Neural cell (in vitro differentiated cells): ENCODE measurements around the gene CDC42EP2. TPM values are rescaled to one million over a fixed set of nuclear protein-coding genes. Genes with fewer than 3 reads are reported as not detected.

ENCODE experiments used
- H2AFZ ChIP-seq: fragments of 200-600, 300-800 bp; sonication (generic), shearing (Covaris generic); 2 replicates; pipeline ENCODE4 v1.6.0; 2014; ENCODE audit warnings: low read depth, mild to moderate bottlenecking, antibody characterized with exemption, low read length, moderate library complexity
- H3F3A ChIP-seq: fragments of 200-600 bp; shearing (Covaris generic); 2 replicates; pipeline ENCODE4 v1.6.1; 2016; ENCODE audit warnings: mild to moderate bottlenecking, moderate library complexity, mixed read lengths, antibody characterized with exemption, low read length; ENCODE audit not compliant: insufficient read depth, poor library complexity, severe bottlenecking
- H3K27ac ChIP-seq: fragments of 200-600, 300-800 bp; sonication (generic), shearing (Covaris generic); 2 replicates; pipeline ENCODE4 v1.5.1; 2014; ENCODE audit warnings: mild to moderate bottlenecking, low read length, moderate library complexity
- H3K27me3 ChIP-seq: fragments of 300-800, 200-600 bp; sonication (generic), shearing (Covaris generic); 2 replicates; pipeline ENCODE4 v1.6.0; 2014; ENCODE audit warnings: mild to moderate bottlenecking, low read depth, low read length, moderate library complexity; ENCODE audit not compliant: insufficient read depth
- H3K36me3 ChIP-seq: fragments of 300-800, 200-600 bp; sonication (generic), shearing (Covaris generic); 2 replicates; pipeline ENCODE4 v1.5.1; 2014; ENCODE audit warnings: mild to moderate bottlenecking, antibody characterized with exemption, low read length, moderate library complexity; ENCODE audit not compliant: insufficient read depth
- H3K4me2 ChIP-seq: fragments of 300-800, 200-600 bp; sonication (generic), shearing (Covaris generic); 2 replicates; pipeline ENCODE4 v1.6.0; 2014; ENCODE audit warnings: mild to moderate bottlenecking, low read length
- H3K4me3 ChIP-seq: fragments of 300-800, 200-600 bp; sonication (generic), shearing (Covaris generic); 2 replicates; pipeline ENCODE4 v1.5.1; 2014; ENCODE audit warnings: mild to moderate bottlenecking, low read length, moderate library complexity
- H3K79me2 ChIP-seq: fragments of 200-600 bp; shearing (Covaris generic); replicated peaks from 2 replicates; pipeline ENCODE4 v1.6.0; 2014; ENCODE audit warnings: mild to moderate bottlenecking, low read length, moderate library complexity; ENCODE audit not compliant: insufficient read depth
- H3K9ac ChIP-seq: fragments of 300-800, 200-600 bp; sonication (generic), shearing (Covaris generic); 2 replicates; pipeline ENCODE4 v1.6.1; 2016; ENCODE audit warnings: mild to moderate bottlenecking, low read length, mixed read lengths
- H3K9me2 ChIP-seq: fragments of 200-600 bp; shearing (Covaris generic); 2 replicates; pipeline ENCODE4 v1.6.1; 2016; ENCODE audit warnings: mild to moderate bottlenecking, low read length, mixed read lengths; ENCODE audit not compliant: insufficient read depth
- H3K9me3 ChIP-seq: fragments of 200-600, 300-800 bp; sonication (generic), shearing (Covaris generic); 2 replicates; pipeline ENCODE4 v1.6.1; 2016; ENCODE audit warnings: mild to moderate bottlenecking, mixed run types, low read length, moderate library complexity, mixed read lengths
- H4K20me1 ChIP-seq: fragments of 200-600 bp; shearing (Covaris generic); 2 replicates; pipeline ENCODE4 v1.6.1; 2016; ENCODE audit warnings: mild to moderate bottlenecking, mixed run types; ENCODE audit not compliant: insufficient read depth
- CTCF ChIP-seq: fragments of 450-650 bp; IDR thresholded peaks from 2 replicates; pipeline ENCODE4 v1.5.1; 2014; ENCODE audit warnings: antibody characterized with exemption, mild to moderate bottlenecking, moderate library complexity; ENCODE audit not compliant: poor library complexity, severe bottlenecking
- EP300 ChIP-seq: fragments of 450-650 bp; conservative IDR thresholded peaks from 2 replicates; pipeline ENCODE4 v1.6.1; 2014; ENCODE audit warnings: antibody characterized with exemption, mild to moderate bottlenecking, moderate library complexity; ENCODE audit not compliant: poor library complexity, severe bottlenecking
- EZH2 ChIP-seq: fragments of 200-600, 300-800 bp; shearing (Covaris generic), sonication (generic); IDR thresholded peaks from 2 replicates; pipeline ENCODE4 v1.6.1; 2014; ENCODE audit warnings: antibody characterized with exemption, low read length, borderline replicate concordance, mild to moderate bottlenecking; ENCODE audit not compliant: insufficient read depth, poor library complexity, severe bottlenecking
- MXI1 ChIP-seq: fragments of 450-650 bp; conservative IDR thresholded peaks from 2 replicates; pipeline ENCODE4 v1.6.1; 2014; ENCODE audit warnings: antibody characterized with exemption, mild to moderate bottlenecking; ENCODE audit not compliant: poor library complexity, severe bottlenecking
- POLR2AphosphoS5 ChIP-seq: IDR thresholded peaks from 2 replicates; pipeline ENCODE4 v1.6.1; 2012
- RAD21 ChIP-seq: fragments of 450-650 bp; conservative IDR thresholded peaks from 2 replicates; pipeline ENCODE4 v1.6.1; 2014; ENCODE audit warnings: antibody characterized with exemption, mild to moderate bottlenecking, moderate library complexity
- REST ChIP-seq: IDR thresholded peaks from 2 replicates; pipeline ENCODE4 v1.6.1; 2012; ENCODE audit warnings: borderline replicate concordance
- SMC3 ChIP-seq: fragments of 450-650 bp; conservative IDR thresholded peaks from 2 replicates; pipeline ENCODE4 v1.6.1; 2014; ENCODE audit warnings: antibody characterized with exemption, mild to moderate bottlenecking, moderate library complexity; ENCODE audit not compliant: poor library complexity
- TAF1 ChIP-seq: IDR thresholded peaks from 2 replicates; pipeline ENCODE4 v1.6.1; 2012; ENCODE audit warnings: low read depth
- polyA plus RNA-seq: library from polyadenylated mRNA; depleted of rRNA; stranded (reverse); fragments of >200 nt; gene quantifications from 2 replicates; pipeline ENCODE4 v1.2.3, GENCODE V29; 2014

Gene CDC42EP2
- polyA plus RNA-seq, 1 donor from 2014 or later, result 1.3 TPM

- H3K27ac ChIP-seq, result no peak overlapping the region
- no peaks in the 10 kb centered on the region for H3K27me3 ChIP-seq
- H3K4me3 ChIP-seq, result peak overlapping the region; percentile 84
- TF ChIP-seq TAF1, result no peak
- TF ChIP-seq MXI1, result no peak
- TF ChIP-seq EP300, result no peak
- no peak for TF ChIP-seq EZH2
- no peak for TF ChIP-seq REST
- TF ChIP-seq POLR2AphosphoS5, result no peak
- no peak for TF ChIP-seq RAD21
- no peak for TF ChIP-seq SMC3
- TF ChIP-seq CTCF, result no peak
- H4K20me1 ChIP-seq, result no peaks in the 10 kb centered on the region
- H3F3A ChIP-seq, result peaks cover 6% of the 10 kb centered on the region
- H3K9me3 ChIP-seq, result no peaks in the 10 kb centered on the region
- no peak overlapping the region for H3K4me2 ChIP-seq
- H3K9me2 ChIP-seq, result no peaks in the 10 kb centered on the region
- no peak overlapping the region for H2AFZ ChIP-seq
- H3K79me2 ChIP-seq, result peaks cover 34% of the 10 kb centered on the region
- H3K36me3 ChIP-seq, result peaks cover 6% of the 10 kb centered on the region
- no peak overlapping the region for H3K9ac ChIP-seq
Measured at GRCh38 chr11:65356394-65356972, 41.8 kb downstream of the CDC42EP2 start.

- H3K9ac ChIP-seq, result no peak overlapping the region
- no peak overlapping the region for H3K27ac ChIP-seq
- TF ChIP-seq SMC3 (no peak), MXI1 (no peak), CTCF (no peak), EZH2 (no peak), TAF1 (no peak), RAD21 (no peak), EP300 (no peak), REST (no peak), POLR2AphosphoS5 (no peak)
- no peak overlapping the region for H3K4me3 ChIP-seq
- no peak overlapping the region for H3K4me2 ChIP-seq
- no peaks in the 10 kb centered on the region for H3K36me3 ChIP-seq
- no peaks in the 10 kb centered on the region for H3K9me2 ChIP-seq
- peaks cover 34% of the 10 kb centered on the region for H3K79me2 ChIP-seq
- no peak overlapping the region for H2AFZ ChIP-seq
- no peaks in the 10 kb centered on the region for H4K20me1 ChIP-seq
- no peaks in the 10 kb centered on the region for H3K27me3 ChIP-seq
- H3K9me3 ChIP-seq, result no peaks in the 10 kb centered on the region
- H3F3A ChIP-seq, result peaks cover 6% of the 10 kb centered on the region
Measured at GRCh38 chr11:65357856-65358356, 43.2 kb downstream of the CDC42EP2 start.
